HepG2 (cell line): ENCODE results near the gene JMJD1C. TPM values are rescaled to one million over a fixed set of nuclear protein-coding genes. Genes with fewer than 3 reads are reported as not detected.

Experiments used
- AGO2 ChIP-seq: fragments of 200-400 bp; formaldehyde crosslinking; optimal IDR thresholded peaks from 2 replicates; pipeline ENCODE3; 2017; ENCODE audit warnings: mild to moderate bottlenecking, low read depth, low read length, moderate library complexity
- CBFB ChIP-seq: sonication (generic); formaldehyde crosslinking; IDR thresholded peaks from 2 replicates; pipeline ENCODE4 v1.4.0; 2020; ENCODE audit warnings: missing genetic modification reagents
- EED ChIP-seq: sonication (generic); formaldehyde crosslinking; IDR thresholded peaks from 2 replicates; pipeline ENCODE4 v1.5.0; 2020; ENCODE audit warnings: mild to moderate bottlenecking, missing genetic modification reagents
- ETV6 ChIP-seq: sonication (generic); formaldehyde crosslinking; conservative IDR thresholded peaks from 2 replicates; pipeline ENCODE4 v1.4.0; 2020; ENCODE audit warnings: missing genetic modification reagents
- NFKB2 ChIP-seq: sonication (generic); formaldehyde crosslinking; IDR thresholded peaks from 2 replicates; pipeline ENCODE4 v1.4.0; 2020; ENCODE audit warnings: missing genetic modification reagents, borderline replicate concordance
- RBFOX2 ChIP-seq: fragments of 200-400 bp; formaldehyde crosslinking; IDR thresholded peaks from 2 replicates; pipeline ENCODE4 v1.6.1; 2017; ENCODE audit warnings: low read depth, mild to moderate bottlenecking, low read length
- TEAD2 ChIP-seq: sonication (generic); formaldehyde crosslinking; IDR thresholded peaks from 2 replicates; pipeline ENCODE4 v1.9.0; 2021; ENCODE audit warnings: missing genetic modification reagents
- ZNF367 ChIP-seq: sonication (generic); formaldehyde crosslinking; IDR thresholded peaks from 2 replicates; pipeline ENCODE4 v1.4.0; 2020; ENCODE audit warnings: missing genetic modification reagents, borderline replicate concordance
- ZNF782 ChIP-seq: sonication (generic); formaldehyde crosslinking; IDR thresholded peaks from 2 replicates; pipeline ENCODE4 v1.4.0; 2020; ENCODE audit warnings: missing genetic modification reagents, mild to moderate bottlenecking, borderline replicate concordance
- polyA plus RNA-seq, 8 experiments: library from polyadenylated mRNA; depleted of rRNA in 3 of 8; stranded (reverse) in 7 of 8; unstranded in 1 of 8; fragments of >200 nt; fragmentation: Illumina TruSeq in 4 of 8; extraction: Trizol in 4 of 8; gene quantifications; 2 replicates each; pipeline versions ENCODE4 v1.2.1 to v1.2.3, GENCODE V29; 2011 to 2016; ENCODE audit warnings: low read depth in 4 of 8, missing spikeins in 1 of 8, mixed read lengths in 1 of 8; ENCODE audit not compliant: insufficient read depth in 1 of 8
- total RNA-seq, 5 experiments: library from RNA; depleted of rRNA; stranded (reverse); fragments of >200 nt; fragmentation: Illumina TruSeq; extraction: Trizol; gene quantifications; 2 replicates each; pipeline ENCODE4 v1.2.3, GENCODE V29; 2016; ENCODE audit warnings: low read depth in 1 of 5
- TF ChIP-seq, protein P1 (sequence below): IDR thresholded peaks from 2 replicates; pipeline ENCODE4 v1.6.1; 2016; ENCODE audit warnings: mild to moderate bottlenecking
- TF ChIP-seq, protein P2 (sequence below): IDR thresholded peaks from 2 replicates; pipeline ENCODE4 v1.6.1; 2016; ENCODE audit warnings: control low read depth
- TF ChIP-seq, protein P3 (sequence below): sonication (generic); formaldehyde crosslinking; IDR thresholded peaks from 2 replicates; pipeline ENCODE4 v1.8.0; 2022; ENCODE audit warnings: missing genetic modification reagents, mild to moderate bottlenecking, borderline replicate concordance
- TF ChIP-seq, protein P4 (sequence below), 2 experiments: sonication (generic) in 1 of 2; formaldehyde crosslinking in 1 of 2; IDR thresholded peaks; 2 replicates each; pipeline versions ENCODE4 v1.4.0 to v1.6.1; 2018 to 2020; ENCODE audit warnings: missing genetic modification reagents in 2 of 2, borderline replicate concordance in 1 of 2, low read depth in 1 of 2, mild to moderate bottlenecking in 1 of 2, missing biosample characterization in 1 of 2
- TF ChIP-seq, protein P5 (sequence below): sonication (generic); formaldehyde crosslinking; conservative IDR thresholded peaks from 2 replicates; pipeline ENCODE4 v1.5.0; 2020; ENCODE audit warnings: missing genetic modification reagents
- TF ChIP-seq, protein P6 (sequence below): IDR thresholded peaks from 2 replicates; pipeline ENCODE4 v1.4.0; 2020; ENCODE audit warnings: mild to moderate bottlenecking, missing genetic modification reagents

Gene JMJD1C
- total and polyA plus RNA-seq, 2 of the 13 experiments (the other 11 are each of a cell fraction or from before 2014, with no cell fraction given) = 42.3 to 42.7 TPM

DNA sequence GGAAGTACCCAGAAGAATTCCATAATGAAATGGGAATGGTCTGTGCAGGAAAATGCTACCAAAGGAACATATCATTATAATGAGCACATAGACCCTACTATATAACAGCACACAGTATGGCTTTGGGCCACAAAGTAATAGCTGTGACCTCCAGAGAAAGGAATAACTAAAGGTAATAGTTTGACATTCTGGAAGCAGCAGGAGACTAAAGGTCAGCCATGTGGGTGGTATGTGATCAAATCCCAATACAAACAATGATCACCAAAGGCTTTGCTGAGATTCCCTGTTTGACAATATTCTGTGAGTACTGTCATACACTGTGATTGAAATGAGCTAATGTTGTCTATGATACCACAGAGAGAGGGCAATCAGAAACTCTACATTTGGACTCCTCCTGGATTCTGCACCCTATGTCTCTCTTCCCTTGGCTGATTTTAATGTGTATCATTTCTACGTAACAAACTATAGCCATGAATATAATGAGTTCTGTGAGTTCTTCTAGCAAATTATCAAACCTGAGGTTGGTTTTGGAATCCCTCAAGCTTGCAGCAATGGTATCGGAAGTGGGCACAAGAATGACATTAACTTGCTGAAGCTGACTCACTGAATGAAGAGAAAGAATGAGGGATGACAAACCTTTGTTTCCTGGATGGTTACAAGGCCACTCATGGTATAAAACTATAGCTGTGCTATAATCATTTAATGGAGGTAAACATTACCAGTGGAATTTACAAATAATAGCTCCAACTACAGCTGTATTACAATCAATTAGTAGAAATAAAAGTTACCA is 99.6 kb downstream of the JMJD1C start (continued):
- no peak for TF ChIP-seq TEAD2
- TF ChIP-seq, protein P1, sequence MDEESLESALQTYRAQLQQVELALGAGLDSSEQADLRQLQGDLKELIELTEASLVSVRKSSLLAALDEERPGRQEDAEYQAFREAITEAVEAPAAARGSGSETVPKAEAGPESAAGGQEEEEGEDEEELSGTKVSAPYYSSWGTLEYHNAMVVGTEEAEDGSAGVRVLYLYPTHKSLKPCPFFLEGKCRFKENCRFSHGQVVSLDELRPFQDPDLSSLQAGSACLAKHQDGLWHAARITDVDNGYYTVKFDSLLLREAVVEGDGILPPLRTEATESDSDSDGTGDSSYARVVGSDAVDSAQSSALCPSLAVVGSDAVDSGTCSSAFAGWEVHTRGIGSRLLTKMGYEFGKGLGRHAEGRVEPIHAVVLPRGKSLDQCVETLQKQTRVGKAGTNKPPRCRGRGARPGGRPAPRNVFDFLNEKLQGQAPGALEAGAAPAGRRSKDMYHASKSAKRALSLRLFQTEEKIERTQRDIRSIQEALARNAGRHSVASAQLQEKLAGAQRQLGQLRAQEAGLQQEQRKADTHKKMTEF (CRISPR knock-in tag) = no peak
- TF ChIP-seq ZNF782 (CRISPR knock-in tag) = no peak
- TF ChIP-seq, protein P2, sequence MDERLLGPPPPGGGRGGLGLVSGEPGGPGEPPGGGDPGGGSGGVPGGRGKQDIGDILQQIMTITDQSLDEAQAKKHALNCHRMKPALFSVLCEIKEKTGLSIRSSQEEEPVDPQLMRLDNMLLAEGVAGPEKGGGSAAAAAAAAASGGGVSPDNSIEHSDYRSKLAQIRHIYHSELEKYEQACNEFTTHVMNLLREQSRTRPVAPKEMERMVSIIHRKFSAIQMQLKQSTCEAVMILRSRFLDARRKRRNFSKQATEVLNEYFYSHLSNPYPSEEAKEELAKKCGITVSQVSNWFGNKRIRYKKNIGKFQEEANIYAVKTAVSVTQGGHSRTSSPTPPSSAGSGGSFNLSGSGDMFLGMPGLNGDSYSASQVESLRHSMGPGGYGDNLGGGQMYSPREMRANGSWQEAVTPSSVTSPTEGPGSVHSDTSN (CRISPR knock-in tag) = no peak
- no peak for TF ChIP-seq ETV6
- no peak for TF ChIP-seq AGO2
- TF ChIP-seq CBFB (CRISPR knock-in tag) = no peak
- TF ChIP-seq, protein P3, sequence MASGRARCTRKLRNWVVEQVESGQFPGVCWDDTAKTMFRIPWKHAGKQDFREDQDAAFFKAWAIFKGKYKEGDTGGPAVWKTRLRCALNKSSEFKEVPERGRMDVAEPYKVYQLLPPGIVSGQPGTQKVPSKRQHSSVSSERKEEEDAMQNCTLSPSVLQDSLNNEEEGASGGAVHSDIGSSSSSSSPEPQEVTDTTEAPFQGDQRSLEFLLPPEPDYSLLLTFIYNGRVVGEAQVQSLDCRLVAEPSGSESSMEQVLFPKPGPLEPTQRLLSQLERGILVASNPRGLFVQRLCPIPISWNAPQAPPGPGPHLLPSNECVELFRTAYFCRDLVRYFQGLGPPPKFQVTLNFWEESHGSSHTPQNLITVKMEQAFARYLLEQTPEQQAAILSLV (CRISPR knock-in tag) = no peak
- TF ChIP-seq EED (CRISPR knock-in tag) = no peak
- TF ChIP-seq RBFOX2 = no peak
- TF ChIP-seq NFKB2 (CRISPR knock-in tag) = no peak
- TF ChIP-seq, protein P4, sequence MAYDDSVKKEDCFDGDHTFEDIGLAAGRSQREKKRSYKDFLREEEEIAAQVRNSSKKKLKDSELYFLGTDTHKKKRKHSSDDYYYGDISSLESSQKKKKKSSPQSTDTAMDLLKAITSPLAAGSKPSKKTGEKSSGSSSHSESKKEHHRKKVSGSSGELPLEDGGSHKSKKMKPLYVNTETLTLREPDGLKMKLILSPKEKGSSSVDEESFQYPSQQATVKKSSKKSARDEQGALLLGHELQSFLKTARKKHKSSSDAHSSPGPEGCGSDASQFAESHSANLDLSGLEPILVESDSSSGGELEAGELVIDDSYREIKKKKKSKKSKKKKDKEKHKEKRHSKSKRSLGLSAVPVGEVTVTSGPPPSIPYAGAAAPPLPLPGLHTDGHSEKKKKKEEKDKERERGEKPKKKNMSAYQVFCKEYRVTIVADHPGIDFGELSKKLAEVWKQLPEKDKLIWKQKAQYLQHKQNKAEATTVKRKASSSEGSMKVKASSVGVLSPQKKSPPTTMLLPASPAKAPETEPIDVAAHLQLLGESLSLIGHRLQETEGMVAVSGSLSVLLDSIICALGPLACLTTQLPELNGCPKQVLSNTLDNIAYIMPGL (CRISPR knock-in tag; IDR thresholded peaks at IDR 0.05; ENCODE audit: borderline replicate concordance in 1 of 2, low read depth in 1 of 2) = no peak
- TF ChIP-seq, protein P5, sequence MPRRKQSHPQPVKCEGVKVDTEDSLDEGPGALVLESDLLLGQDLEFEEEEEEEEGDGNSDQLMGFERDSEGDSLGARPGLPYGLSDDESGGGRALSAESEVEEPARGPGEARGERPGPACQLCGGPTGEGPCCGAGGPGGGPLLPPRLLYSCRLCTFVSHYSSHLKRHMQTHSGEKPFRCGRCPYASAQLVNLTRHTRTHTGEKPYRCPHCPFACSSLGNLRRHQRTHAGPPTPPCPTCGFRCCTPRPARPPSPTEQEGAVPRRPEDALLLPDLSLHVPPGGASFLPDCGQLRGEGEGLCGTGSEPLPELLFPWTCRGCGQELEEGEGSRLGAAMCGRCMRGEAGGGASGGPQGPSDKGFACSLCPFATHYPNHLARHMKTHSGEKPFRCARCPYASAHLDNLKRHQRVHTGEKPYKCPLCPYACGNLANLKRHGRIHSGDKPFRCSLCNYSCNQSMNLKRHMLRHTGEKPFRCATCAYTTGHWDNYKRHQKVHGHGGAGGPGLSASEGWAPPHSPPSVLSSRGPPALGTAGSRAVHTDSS (CRISPR knock-in tag) = no peak
- no peak for TF ChIP-seq ZNF367 (CRISPR knock-in tag)
- TF ChIP-seq, protein P6, sequence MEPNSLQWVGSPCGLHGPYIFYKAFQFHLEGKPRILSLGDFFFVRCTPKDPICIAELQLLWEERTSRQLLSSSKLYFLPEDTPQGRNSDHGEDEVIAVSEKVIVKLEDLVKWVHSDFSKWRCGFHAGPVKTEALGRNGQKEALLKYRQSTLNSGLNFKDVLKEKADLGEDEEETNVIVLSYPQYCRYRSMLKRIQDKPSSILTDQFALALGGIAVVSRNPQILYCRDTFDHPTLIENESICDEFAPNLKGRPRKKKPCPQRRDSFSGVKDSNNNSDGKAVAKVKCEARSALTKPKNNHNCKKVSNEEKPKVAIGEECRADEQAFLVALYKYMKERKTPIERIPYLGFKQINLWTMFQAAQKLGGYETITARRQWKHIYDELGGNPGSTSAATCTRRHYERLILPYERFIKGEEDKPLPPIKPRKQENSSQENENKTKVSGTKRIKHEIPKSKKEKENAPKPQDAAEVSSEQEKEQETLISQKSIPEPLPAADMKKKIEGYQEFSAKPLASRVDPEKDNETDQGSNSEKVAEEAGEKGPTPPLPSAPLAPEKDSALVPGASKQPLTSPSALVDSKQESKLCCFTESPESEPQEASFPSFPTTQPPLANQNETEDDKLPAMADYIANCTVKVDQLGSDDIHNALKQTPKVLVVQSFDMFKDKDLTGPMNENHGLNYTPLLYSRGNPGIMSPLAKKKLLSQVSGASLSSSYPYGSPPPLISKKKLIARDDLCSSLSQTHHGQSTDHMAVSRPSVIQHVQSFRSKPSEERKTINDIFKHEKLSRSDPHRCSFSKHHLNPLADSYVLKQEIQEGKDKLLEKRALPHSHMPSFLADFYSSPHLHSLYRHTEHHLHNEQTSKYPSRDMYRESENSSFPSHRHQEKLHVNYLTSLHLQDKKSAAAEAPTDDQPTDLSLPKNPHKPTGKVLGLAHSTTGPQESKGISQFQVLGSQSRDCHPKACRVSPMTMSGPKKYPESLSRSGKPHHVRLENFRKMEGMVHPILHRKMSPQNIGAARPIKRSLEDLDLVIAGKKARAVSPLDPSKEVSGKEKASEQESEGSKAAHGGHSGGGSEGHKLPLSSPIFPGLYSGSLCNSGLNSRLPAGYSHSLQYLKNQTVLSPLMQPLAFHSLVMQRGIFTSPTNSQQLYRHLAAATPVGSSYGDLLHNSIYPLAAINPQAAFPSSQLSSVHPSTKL (CRISPR knock-in tag) = 0 out of 2 replicates have a peak, but pooled peaks have one; percentile 14
